MCF 10A (cell line): ENCODE results near the gene LSM12. TPM values are rescaled to one million over a fixed set of nuclear protein-coding genes. Genes with fewer than 3 reads are reported as not detected.
A peak's percentile ranks its signal among the peaks of the same experiment; 100 is the strongest.

Experiments used
- Bru-seq: library from RNA; stranded (reverse); fragments of 400-500 nt; gene quantifications from one replicate; lab custom pipeline; 2021; lab: Mats Ljungman, UMichigan
- BruChase-seq, 2 experiments: library from RNA; stranded (reverse); fragments of 400-500 nt; gene quantifications; one replicate each; lab custom pipeline; 2021; lab: Mats Ljungman, UMichigan
- BruUV-seq: library from RNA; stranded (reverse); fragments of 400-500 nt; replicated peaks from 2 replicates; lab custom pipeline; 2021; lab: Mats Ljungman, UMichigan
- CTCF ChIA-PET: fragments of 300-600 bp; sonication (Branson Sonifier 250); formaldehyde crosslinking; extraction: SDS; loops from one replicate; lab custom pipeline; 2021; ENCODE audit warnings: antibody characterized with exemption, inconsistent platforms; lab: Yijun Ruan, JAX
- POLR2A ChIA-PET: fragments of 300-600, 350-650 bp; sonication (Branson Sonifier 250); formaldehyde crosslinking; extraction: SDS; loops from one replicate; lab custom pipeline; 2020; ENCODE audit warnings: antibody characterized with exemption, inconsistent platforms; lab: Yijun Ruan, JAX
- DNase-seq: peaks from one replicate; pipeline ENCODE4 v3.0.0-alpha.2; 2018; ENCODE audit not compliant: unreplicated experiment
- H3K27ac Mint-ChIP-seq: one replicate; pipeline ENCODE4 v1.8.0; 2022; ENCODE audit warnings: mild to moderate bottlenecking, low read depth, mixed read lengths; ENCODE audit not compliant: unreplicated experiment
- H3K27me3 Mint-ChIP-seq: one replicate; pipeline ENCODE4 v1.8.0; 2022; ENCODE audit warnings: mixed read lengths; ENCODE audit not compliant: insufficient read depth, unreplicated experiment
- H3K36me3 Mint-ChIP-seq: one replicate; pipeline ENCODE4 v1.8.0; 2022; ENCODE audit warnings: mild to moderate bottlenecking, moderate library complexity, mixed read lengths; ENCODE audit not compliant: insufficient read depth, unreplicated experiment
- H3K4me1 Mint-ChIP-seq: one replicate; pipeline ENCODE4 v1.8.0; 2022; ENCODE audit warnings: mixed read lengths; ENCODE audit not compliant: insufficient read depth, unreplicated experiment
- H3K4me3 Mint-ChIP-seq: one replicate; pipeline ENCODE4 v1.8.0; 2022; ENCODE audit warnings: mild to moderate bottlenecking, moderate library complexity, mixed read lengths; ENCODE audit not compliant: unreplicated experiment
- H3K9me3 Mint-ChIP-seq: one replicate; pipeline ENCODE4 v1.8.0; 2022; ENCODE audit warnings: mixed read lengths; ENCODE audit not compliant: unreplicated experiment
- intact Hi-C: fragments of 100-400 bp; cut with micrococcal nuclease; formaldehyde crosslinking; loops from 2 replicates; pipeline ENCODE4 v1.14.1; 2022
- long read RNA-seq: library from polyadenylated mRNA; stranded (forward); transcript quantifications from one replicate; pipeline ENCODE4 v2.0.0, GENCODE V29; 2022
- total RNA-seq: library from RNA; stranded (reverse); gene quantifications from 2 replicates; pipeline ENCODE4 v1.2.3, GENCODE V29; 2022
- TF ChIP-seq, protein P1 (sequence below): fragments of 200-600 bp; IDR thresholded peaks from one replicate; pipeline ENCODE4 v1.8.0; 2022; ENCODE audit warnings: antibody characterized with exemption, mild to moderate bottlenecking; ENCODE audit not compliant: unreplicated experiment

The LSM12 gene
- 87.9 and 101 TPM in 2 replicates for total RNA-seq
- Bru-seq, nascent RNA, result percentile 78 among the genes with signal in this experiment
- BruChase-seq, experiment 1, labeled RNA remaining after a 6-hour chase, result percentile 88 among the genes with signal in this experiment
- BruChase-seq, experiment 2, labeled RNA remaining after a 2-hour chase, result percentile 80 among the genes with signal in this experiment
- long read RNA-seq, transcript LSM12-201 (5 exons, 2,308 nt), result major isoform, 107 of 150 reads
- long read RNA-seq, transcript LSM12-202 (6 exons, 942 nt), result minor isoform, 12 of 150 reads
- long read RNA-seq, partial matches to known transcripts, result 5 of 150 reads
- long read RNA-seq, other reads (novel, unspliced or antisense), result 23 of 150 reads

DNA sequence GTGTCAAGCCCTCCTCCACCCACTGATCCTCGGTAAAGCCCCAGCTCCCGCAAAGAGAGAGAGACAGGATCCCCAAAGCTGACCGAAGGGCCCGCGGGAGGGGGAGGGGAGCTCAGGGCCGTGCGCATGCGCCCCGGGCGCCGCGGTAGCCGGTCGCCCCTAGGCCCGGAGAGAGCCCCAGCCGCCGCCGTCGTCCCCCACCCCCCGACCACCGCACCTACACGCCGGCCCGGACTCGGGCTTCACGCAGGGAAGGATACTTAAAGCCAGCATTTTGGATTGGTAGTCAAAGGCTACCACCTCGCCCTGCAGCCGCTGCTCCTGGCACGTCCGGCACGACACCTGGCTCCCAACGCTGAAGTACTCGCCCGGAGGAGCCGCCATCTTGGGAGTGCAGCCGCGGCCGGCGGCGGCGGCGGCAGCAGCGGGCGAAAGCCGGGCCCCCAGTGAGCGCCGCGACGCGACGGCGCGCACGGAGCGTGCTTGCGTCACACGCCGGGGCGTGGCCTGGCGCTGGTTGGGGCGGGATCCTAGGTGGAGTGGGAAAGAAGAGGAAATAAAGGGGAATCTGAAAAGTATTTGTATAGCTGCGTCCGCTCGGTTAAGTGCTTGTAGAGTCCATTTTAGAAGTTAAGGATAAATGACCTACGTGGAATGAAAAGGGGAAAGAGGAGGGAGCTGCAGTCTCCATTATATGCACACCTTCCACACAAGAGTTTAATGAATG, at the start of gene LSM12:
Gene LSM12, minus strand, starts transcription at position 468 of the 727 bp plus-strand sequence. Its CDS starts 84 bp downstream, at position 384.
- peaks cover 30% of the 10 kb centered on the region for H3K4me1 Mint-ChIP-seq
- no TSS peak for BruUV-seq

DNA sequence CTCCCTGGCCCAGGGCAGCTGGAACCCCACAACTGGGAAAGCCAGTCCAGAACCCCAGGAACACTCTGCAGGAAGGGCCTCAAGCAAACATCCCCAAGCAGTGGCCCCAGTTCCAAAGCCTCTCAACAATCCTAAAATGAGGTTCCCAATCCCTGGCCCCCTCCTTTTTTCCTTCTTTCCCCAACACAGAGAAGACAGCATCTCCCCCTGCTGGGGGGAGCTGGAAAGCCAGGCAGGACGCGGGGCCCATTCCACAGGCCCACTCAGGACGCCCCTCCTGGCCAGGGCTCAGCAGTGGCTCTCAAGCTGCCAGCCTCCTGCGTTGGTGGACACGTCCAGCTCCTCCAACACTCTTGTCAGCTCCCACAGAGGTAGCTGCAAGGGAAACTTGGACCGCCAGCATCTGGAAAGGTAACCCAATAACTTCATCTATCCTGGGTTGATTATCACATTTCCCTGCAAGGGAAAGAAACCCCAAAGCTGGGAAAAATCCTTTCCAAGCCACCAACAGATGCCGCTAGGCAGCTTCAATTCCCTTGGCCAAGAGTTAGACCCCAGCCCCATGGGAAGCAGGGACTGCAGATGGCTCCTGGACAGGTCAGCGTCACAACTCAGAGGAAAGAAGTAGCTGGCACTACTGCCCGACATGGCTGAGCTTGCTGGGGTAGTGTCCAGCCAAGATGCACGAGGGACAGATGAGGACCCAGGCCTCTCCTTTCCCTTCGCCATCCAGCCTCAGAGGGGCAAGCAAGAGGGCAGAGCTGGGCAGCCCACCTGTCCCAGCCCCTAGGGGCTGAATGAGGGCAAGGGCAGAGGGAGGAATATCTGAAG, 49.3 kb upstream of the LSM12 start:
- H3K4me1 Mint-ChIP-seq, result peaks cover 6% of the 10 kb centered on the region
- no TSS peak for BruUV-seq

More for the DNA sequence above, at the start of gene LSM12:
- intact Hi-C loops, result no loop called here
- CTCF ChIA-PET, result interaction anchor here (0.7 kb wide), 1 partner anchor 100 kb away, joined by 3 read pairs; no protein-coding TSS in a partner anchor
- POLR2A ChIA-PET, result interaction anchor here (0.6 to 2.9 kb wide), 19 partner anchors 11 to 622 kb away, joined by 3 to 23 read pairs (median 3); partner anchors contain the start of genes HDAC5, TMEM101 and TMUB2
- DNase-seq, result peak; percentile 86
- Mint-ChIP-seq H3K4me3 (peak within 1 kb of the TSS; percentile 92), H3K27ac (peak within 1 kb of the TSS; percentile 89), H3K36me3 (peaks cover 49% of the 10 kb centered on the region), H3K27me3 (no peaks in the 10 kb centered on the region), H3K9me3 (no peaks in the 10 kb centered on the region)
- TF ChIP-seq, protein P1, sequence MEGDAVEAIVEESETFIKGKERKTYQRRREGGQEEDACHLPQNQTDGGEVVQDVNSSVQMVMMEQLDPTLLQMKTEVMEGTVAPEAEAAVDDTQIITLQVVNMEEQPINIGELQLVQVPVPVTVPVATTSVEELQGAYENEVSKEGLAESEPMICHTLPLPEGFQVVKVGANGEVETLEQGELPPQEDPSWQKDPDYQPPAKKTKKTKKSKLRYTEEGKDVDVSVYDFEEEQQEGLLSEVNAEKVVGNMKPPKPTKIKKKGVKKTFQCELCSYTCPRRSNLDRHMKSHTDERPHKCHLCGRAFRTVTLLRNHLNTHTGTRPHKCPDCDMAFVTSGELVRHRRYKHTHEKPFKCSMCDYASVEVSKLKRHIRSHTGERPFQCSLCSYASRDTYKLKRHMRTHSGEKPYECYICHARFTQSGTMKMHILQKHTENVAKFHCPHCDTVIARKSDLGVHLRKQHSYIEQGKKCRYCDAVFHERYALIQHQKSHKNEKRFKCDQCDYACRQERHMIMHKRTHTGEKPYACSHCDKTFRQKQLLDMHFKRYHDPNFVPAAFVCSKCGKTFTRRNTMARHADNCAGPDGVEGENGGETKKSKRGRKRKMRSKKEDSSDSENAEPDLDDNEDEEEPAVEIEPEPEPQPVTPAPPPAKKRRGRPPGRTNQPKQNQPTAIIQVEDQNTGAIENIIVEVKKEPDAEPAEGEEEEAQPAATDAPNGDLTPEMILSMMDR, result no peak

DNA sequence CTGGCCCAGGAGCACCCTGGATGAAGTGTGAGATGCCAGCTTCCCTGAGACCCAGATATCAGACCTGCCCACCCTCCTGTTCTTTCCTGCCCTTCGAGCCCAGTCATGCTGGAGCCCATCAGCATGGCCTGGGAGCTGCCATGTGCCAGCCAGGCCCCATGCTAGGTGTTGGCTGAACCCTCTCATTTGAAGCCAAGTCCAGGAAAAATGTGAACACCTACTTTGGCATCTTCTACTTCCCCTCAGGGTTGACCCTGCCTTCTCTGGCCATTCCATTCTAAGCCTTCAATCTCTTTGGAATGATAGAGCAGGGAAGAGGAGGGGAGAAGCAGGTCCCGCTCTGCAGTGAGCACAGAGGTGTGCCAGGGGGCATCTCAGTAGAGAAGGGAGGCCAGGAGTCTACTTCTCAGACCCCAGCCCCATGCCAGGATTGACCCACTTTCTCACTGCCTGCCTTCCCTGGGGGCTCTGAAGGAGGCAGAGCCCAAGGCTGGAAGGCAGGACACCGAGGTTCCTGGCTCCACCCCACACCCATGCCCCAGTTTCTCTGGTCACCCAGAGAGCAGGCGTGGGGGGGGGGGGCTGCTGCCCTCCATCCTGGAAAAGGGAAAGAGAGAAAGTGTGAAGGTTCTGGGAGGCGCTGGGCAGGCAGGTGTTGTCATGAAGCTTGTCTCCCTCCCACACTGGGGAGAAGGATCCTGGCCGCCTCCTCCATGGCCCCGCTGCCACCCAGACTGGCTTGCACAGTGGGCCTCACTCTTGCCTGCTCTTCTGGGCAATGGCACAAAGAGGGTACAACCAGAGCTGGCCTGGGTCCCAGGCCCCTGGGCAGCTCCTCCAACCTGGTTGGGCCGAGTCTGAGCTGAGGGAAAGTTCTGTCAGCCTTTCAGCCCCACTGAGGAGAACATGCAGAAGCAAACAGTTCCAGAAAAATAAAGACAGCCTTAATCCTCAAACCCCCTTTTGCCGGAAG, 47.7 kb upstream of the LSM12 start:
- Mint-ChIP-seq H3K27ac (no peak overlapping the region), H3K9me3 (no peaks in the 10 kb centered on the region), H3K27me3 (no peaks in the 10 kb centered on the region), H3K4me1 (peaks cover 6% of the 10 kb centered on the region), H3K4me3 (no peak overlapping the region), H3K36me3 (peaks cover 20% of the 10 kb centered on the region)
- TF ChIP-seq, protein P1, result no peak
- intact Hi-C loops, result no loop called here
- POLR2A ChIA-PET, result interaction anchor here (0.6 to 1.6 kb wide), 5 partner anchors 8 to 280 kb away, joined by 3 to 4 read pairs (median 3); partner anchors contain the start of gene LSM12
- no peak for DNase-seq
- CTCF ChIA-PET, result interaction anchor here (0.5 to 1.3 kb wide), 6 partner anchors 26 to 236 kb away, joined by 3 to 4 read pairs (median 4); no protein-coding TSS in a partner anchor
- no TSS peak for BruUV-seq

More for the DNA sequence above, 49.3 kb upstream of the LSM12 start:
- POLR2A ChIA-PET, result interaction anchor here (0.7 to 1.6 kb wide), 4 partner anchors 49 to 75 kb away, joined by 3 to 6 read pairs (median 3); partner anchors contain the start of genes LSM12 and TMUB2
- no peaks in the 10 kb centered on the region for H3K27me3 Mint-ChIP-seq
- DNase-seq, result no peak
- no peak overlapping the region for H3K27ac Mint-ChIP-seq
- CTCF ChIA-PET, result interaction anchor here (0.5 to 1.9 kb wide), 17 partner anchors 11 to 237 kb away, joined by 3 to 7 read pairs (median 4); partner anchors contain the start of gene TMUB2
- TF ChIP-seq, protein P1, result peak; percentile 80
- H3K4me3 Mint-ChIP-seq, result no peak overlapping the region
- H3K9me3 Mint-ChIP-seq, result no peaks in the 10 kb centered on the region
- intact Hi-C loops, result loop anchor here (1.0 kb wide), 1 partner anchor 74 kb away; no protein-coding TSS in a partner anchor
- H3K36me3 Mint-ChIP-seq, result peaks cover 13% of the 10 kb centered on the region
